ENCODE data around the gene EPB41. TPM values are rescaled to one million over a fixed set of nuclear protein-coding genes. Genes with fewer than 3 reads are reported as not detected.

The EPB41 gene
- total and polyA plus RNA-seq, 2 donors (not counting 3 experiments of a cell fraction or from before 2014, with no cell fraction given), result 22.3 to 45.7 TPM

DNA sequence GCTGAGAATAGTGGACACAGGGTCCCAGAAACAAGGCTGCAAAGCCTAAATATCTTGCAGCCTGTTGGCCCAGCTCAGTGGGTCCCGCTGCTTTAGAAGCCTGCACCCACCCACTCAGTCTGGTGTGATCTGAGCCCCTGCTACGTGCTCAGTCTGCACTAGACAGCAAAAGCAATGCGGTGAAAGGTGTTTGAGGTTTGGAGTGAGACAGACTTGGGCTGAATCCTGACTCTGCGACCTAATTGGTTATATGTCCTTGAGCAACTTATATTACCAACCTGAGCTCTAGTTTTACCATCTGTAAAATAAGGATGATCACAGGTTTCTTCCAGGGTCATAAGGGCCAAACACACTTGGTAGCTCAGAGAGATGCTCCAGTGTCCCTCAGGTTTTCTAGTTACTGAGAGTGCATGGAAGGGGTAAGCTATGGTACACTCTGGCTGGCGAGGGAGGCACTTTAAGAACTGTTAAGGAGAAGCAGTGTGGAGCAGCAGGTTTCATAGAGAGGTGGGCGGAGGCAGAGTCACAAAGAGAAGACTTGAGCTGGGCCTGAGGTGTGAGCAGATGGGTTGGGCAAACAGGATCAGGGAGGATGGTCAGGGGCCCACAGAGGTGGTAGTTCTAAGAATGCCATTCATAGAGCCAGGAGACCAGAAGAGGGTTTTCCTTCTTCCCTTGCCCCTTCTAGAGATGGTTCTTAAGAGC, 199.2 kb downstream of the EPB41 start:
- Histone ChIP-seq H4K20me1 (replicated peaks; ENCODE audit: control insufficient read depth, extremely low read depth, insufficient read depth, low read length) (no peaks in the 10 kb centered on the region), H3K36me3 (ENCODE audit: control insufficient read depth in 2 of 2, extremely low read depth in 1 of 2, insufficient read depth in 2 of 2, low read length in 2 of 2) (peaks cover 0 to 31% of the 10 kb centered on the region in 2 experiments), H3K4me1 (ENCODE audit: control insufficient read depth, extremely low read depth, insufficient read depth, low read length) (no peaks in the 10 kb centered on the region), H3K79me2 (ENCODE audit: control insufficient read depth, insufficient read depth, low read length) (no peaks in the 10 kb centered on the region), H3K4me3 (replicated peaks in 1 of 3; ENCODE audit: insufficient read depth in 1 of 3, low read depth in 1 of 3, low read length in 3 of 3) (no peak overlapping the region), H3K9me1 (replicated peaks; ENCODE audit: control insufficient read depth, extremely low read depth, insufficient read depth, low read length) (no peaks in the 10 kb centered on the region), H3K27ac (ENCODE audit: insufficient read depth, low read depth, low read length) (no peak overlapping the region), H3K4me2 (ENCODE audit: insufficient read depth, low read length) (no peak overlapping the region), H2AFZ (ENCODE audit: low read depth, low read length) (no peak overlapping the region), H3K27me3 (ENCODE audit: control insufficient read depth in 2 of 2, insufficient read depth in 2 of 2, low read length in 2 of 2) (no peaks in the 10 kb centered on the region), H3K9me3 (replicated peaks; ENCODE audit: control insufficient read depth, insufficient read depth, low read length) (no peaks in the 10 kb centered on the region), H3K9ac (replicated peaks; ENCODE audit: extremely low read depth, insufficient read depth, low read length) (no peak overlapping the region)
- POLR2A ChIA-PET, result no interaction called here
- TF ChIP-seq FOS (IDR thresholded peaks at IDR 0.05; ENCODE audit: borderline replicate concordance, insufficient read depth, low read length) (no peak), POLR2A (IDR thresholded peaks at IDR 0.05; ENCODE audit: low read depth, low read length) (no peak), EZH2 (IDR thresholded peaks at IDR 0.05; ENCODE audit: borderline replicate concordance, low read depth, low read length, severe bottlenecking) (no peak)
- intact Hi-C loops (cut with micrococcal nuclease) (no loop called here), dilution Hi-C loops (cut with MboI; ENCODE audit: extremely low pct_ligation_motif_present, low sequenced_read_pairs) (no loop called here)
- DNase-seq (ENCODE audit: low read depth, low spot score) (no peak), FAIRE-seq (no peak)
- no TSS peak for BruUV-seq (replicated peaks)
- CTCF ChIA-PET, result interaction anchor here (1.0 to 1.4 kb wide), 4 partner anchors 18 to 231 kb away, joined by 3 to 4 read pairs (median 4); no protein-coding TSS in a partner anchor

DNA sequence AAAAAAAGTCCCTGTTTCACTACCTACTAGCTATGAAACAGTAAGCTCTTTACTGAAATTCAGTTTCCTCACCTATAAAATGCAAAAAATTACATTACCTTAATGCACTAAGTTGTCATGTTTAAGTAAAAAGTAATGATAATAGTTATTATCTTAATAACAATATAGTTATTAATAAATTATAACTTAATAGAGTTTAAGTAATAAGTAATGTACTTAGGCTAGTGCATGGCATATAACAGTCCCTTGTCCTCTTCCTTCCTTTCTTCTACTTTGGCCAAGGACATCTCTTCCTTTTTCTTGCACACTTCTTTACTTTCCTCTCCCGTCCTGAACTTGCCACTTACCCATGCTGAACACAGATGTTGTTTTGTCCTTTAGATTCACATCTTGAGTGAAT, 200.3 kb downstream of the EPB41 start:
- Histone ChIP-seq H3K9ac (replicated peaks; ENCODE audit: extremely low read depth, insufficient read depth, low read length) (no peak overlapping the region), H3K4me1 (ENCODE audit: control insufficient read depth, extremely low read depth, insufficient read depth, low read length) (no peaks in the 10 kb centered on the region), H3K4me2 (ENCODE audit: insufficient read depth, low read length) (no peak overlapping the region), H3K79me2 (ENCODE audit: control insufficient read depth, insufficient read depth, low read length) (no peaks in the 10 kb centered on the region), H3K27me3 (ENCODE audit: control insufficient read depth in 2 of 2, insufficient read depth in 2 of 2, low read length in 2 of 2) (no peaks in the 10 kb centered on the region), H3K9me3 (replicated peaks; ENCODE audit: control insufficient read depth, insufficient read depth, low read length) (no peaks in the 10 kb centered on the region), H2AFZ (ENCODE audit: low read depth, low read length) (no peak overlapping the region), H3K4me3 (replicated peaks in 1 of 3; ENCODE audit: insufficient read depth in 1 of 3, low read depth in 1 of 3, low read length in 3 of 3) (no peak overlapping the region), H4K20me1 (replicated peaks; ENCODE audit: control insufficient read depth, extremely low read depth, insufficient read depth, low read length) (no peaks in the 10 kb centered on the region), H3K36me3 (ENCODE audit: control insufficient read depth in 2 of 2, extremely low read depth in 1 of 2, insufficient read depth in 2 of 2, low read length in 2 of 2) (peaks cover 0 to 25% of the 10 kb centered on the region in 2 experiments), H3K27ac (ENCODE audit: insufficient read depth, low read depth, low read length) (no peak overlapping the region), H3K9me1 (replicated peaks; ENCODE audit: control insufficient read depth, extremely low read depth, insufficient read depth, low read length) (no peaks in the 10 kb centered on the region)
- DNase-seq (ENCODE audit: low read depth, low spot score) (no peak), FAIRE-seq (no peak)
- dilution Hi-C loops (cut with MboI; ENCODE audit: extremely low pct_ligation_motif_present, low sequenced_read_pairs), result no loop called here
- POLR2A ChIA-PET, result no interaction called here
- no peak for TF ChIP-seq MYC (IDR thresholded peaks at IDR 0.05; ENCODE audit: low read depth, low read length)
- no peak for TF ChIP-seq POLR2A (IDR thresholded peaks at IDR 0.05; ENCODE audit: low read depth, low read length)
- TF ChIP-seq POLR2AphosphoS5 (IDR thresholded peaks at IDR 0.05; ENCODE audit: insufficient read depth, low read depth, low read length), result no peak
- intact Hi-C loops (cut with micrococcal nuclease), result no loop called here
- CTCF ChIA-PET, result no interaction called here
- BruUV-seq (replicated peaks), result no TSS peak

Data from endothelial cell of umbilical vein (primary cell).